ENCODE results near the gene ITGA2. TPM values are rescaled to one million over a fixed set of nuclear protein-coding genes. Genes with fewer than 3 reads are reported as not detected.

The ITGA2 gene
- total and polyA plus RNA-seq, 2 experiments from 2014 or later = 10.4 to 21.5 TPM

- H3K27ac ChIP-seq = no peak overlapping the region
- H3K79me2 ChIP-seq (ENCODE audit: insufficient read depth) = no peaks in the 10 kb centered on the region
- TF ChIP-seq EZH2phosphoT487 (IDR thresholded peaks at IDR 0.05; ENCODE audit: insufficient read depth, low read depth) (no peak), EZH2 (IDR thresholded peaks at IDR 0.05; ENCODE audit: insufficient read depth, poor library complexity, severe bottlenecking) (no peak)
- H3K4me3 ChIP-seq = no peak overlapping the region
- H3K9ac ChIP-seq = no peak overlapping the region
- peaks cover 40% of the 10 kb centered on the region for H3F3A ChIP-seq (ENCODE audit: insufficient read depth)
- no peak overlapping the region for H3K4me2 ChIP-seq (ENCODE audit: unreplicated experiment)
- no peaks in the 10 kb centered on the region for H3K9me3 ChIP-seq (ENCODE audit: low read depth)
- 93 to 97% methylated on average over 2 of the region's 2 CpGs for WGBS, 2 experiments (ENCODE audit: low coverage in 1 of 2, low lambda C conversion rate in 2 of 2, missing lambda C conversion rate in 2 of 2)
- peak; percentile 5 for DNase-seq
- no peaks in the 10 kb centered on the region for H4K20me1 ChIP-seq (ENCODE audit: insufficient read depth)
- peaks cover 21% of the 10 kb centered on the region for H3K4me1 ChIP-seq (ENCODE audit: insufficient read depth)
- H3K27me3 ChIP-seq (replicated peaks; ENCODE audit: insufficient read depth) = no peaks in the 10 kb centered on the region
- H3K36me3 ChIP-seq (ENCODE audit: low read depth) = peaks cover 48% of the 10 kb centered on the region
- H3K9me2 ChIP-seq (ENCODE audit: insufficient read depth) = no peaks in the 10 kb centered on the region
- no peak overlapping the region for H2AFZ ChIP-seq
- in situ Hi-C loops (cut with MboI) = loop anchor here (25.0 kb wide), 1 partner anchor 364 kb away; no protein-coding TSS in a partner anchor
These were observed 86.9 kb downstream of the ITGA2 start for GRCh38 chr5:53076014-53076583.

GRCh38 chr5:53080271-53080670 lies 91.1 kb downstream of the ITGA2 start:
- Histone ChIP-seq H3K36me3 (ENCODE audit: low read depth) (peaks cover 36% of the 10 kb centered on the region; the same call in 1 of the 2 replicates), H3K4me1 (ENCODE audit: insufficient read depth) (no peaks in the 10 kb centered on the region), H3K79me2 (ENCODE audit: insufficient read depth) (no peaks in the 10 kb centered on the region), H3F3A (ENCODE audit: insufficient read depth) (peaks cover 30% of the 10 kb centered on the region), H2AFZ (no peak overlapping the region), H3K9ac (no peak overlapping the region), H3K27ac (no peak overlapping the region), H3K27me3 (replicated peaks; ENCODE audit: insufficient read depth) (no peaks in the 10 kb centered on the region), H3K4me3 (no peak overlapping the region), H3K9me3 (ENCODE audit: low read depth) (no peaks in the 10 kb centered on the region), H3K9me2 (ENCODE audit: insufficient read depth) (no peaks in the 10 kb centered on the region), H4K20me1 (ENCODE audit: insufficient read depth) (no peaks in the 10 kb centered on the region), H3K4me2 (ENCODE audit: unreplicated experiment) (no peak overlapping the region)
- no peak for DNase-seq
- WGBS, 2 experiments (ENCODE audit: low coverage in 1 of 2, low lambda C conversion rate in 2 of 2, missing lambda C conversion rate in 2 of 2) = 74 to 75% methylated on average over 4 of the region's 4 CpGs
- TF ChIP-seq EZH2 (IDR thresholded peaks at IDR 0.05; ENCODE audit: insufficient read depth, poor library complexity, severe bottlenecking) (no peak), EZH2phosphoT487 (IDR thresholded peaks at IDR 0.05; ENCODE audit: insufficient read depth, low read depth) (no peak)
- in situ Hi-C loops (cut with MboI) = loop anchor here (25.0 kb wide), 1 partner anchor 368 kb away; no protein-coding TSS in a partner anchor

DNA sequence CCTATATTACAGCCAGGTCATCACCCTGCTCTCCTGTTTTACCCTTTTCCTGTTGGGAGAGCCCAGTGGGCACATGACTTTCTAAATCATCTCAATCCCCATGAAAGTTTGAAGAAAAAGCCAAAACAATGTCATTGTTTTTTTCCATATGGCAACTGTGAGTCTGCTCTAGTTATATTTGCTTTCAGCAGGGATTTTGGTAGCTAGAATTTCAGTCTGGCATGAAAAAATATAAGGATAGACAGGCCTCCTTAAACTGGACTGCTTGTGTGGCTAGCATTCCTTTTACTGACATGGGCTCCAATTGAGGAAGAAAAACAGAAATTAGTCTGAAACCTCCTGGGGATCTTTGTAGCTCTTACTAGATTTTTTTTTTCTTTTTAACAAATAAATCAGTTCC lies 94.8 kb downstream of the ITGA2 start:
- no peak for DNase-seq
- Histone ChIP-seq H3K4me3 (no peak overlapping the region), H3K4me2 (ENCODE audit: unreplicated experiment) (no peak overlapping the region), H3K79me2 (ENCODE audit: insufficient read depth) (no peaks in the 10 kb centered on the region), H3K27ac (no peak overlapping the region), H3K27me3 (replicated peaks; ENCODE audit: insufficient read depth) (no peaks in the 10 kb centered on the region), H3K36me3 (ENCODE audit: low read depth) (peaks cover 17% of the 10 kb centered on the region), H3K9me3 (ENCODE audit: low read depth) (no peaks in the 10 kb centered on the region), H3K9me2 (ENCODE audit: insufficient read depth) (no peaks in the 10 kb centered on the region), H3F3A (ENCODE audit: insufficient read depth) (peaks cover 21% of the 10 kb centered on the region), H2AFZ (no peak overlapping the region), H4K20me1 (ENCODE audit: insufficient read depth) (no peaks in the 10 kb centered on the region), H3K9ac (no peak overlapping the region), H3K4me1 (ENCODE audit: insufficient read depth) (no peaks in the 10 kb centered on the region)
- TF ChIP-seq EZH2phosphoT487 (IDR thresholded peaks at IDR 0.05; ENCODE audit: insufficient read depth, low read depth) = no peak
- TF ChIP-seq EZH2 (IDR thresholded peaks at IDR 0.05; ENCODE audit: insufficient read depth, poor library complexity, severe bottlenecking) = no peak
- in situ Hi-C loops (cut with MboI) = loop anchor here (25.0 kb wide), 1 partner anchor 372 kb away; no protein-coding TSS in a partner anchor

- TF ChIP-seq EZH2phosphoT487 (IDR thresholded peaks at IDR 0.05; ENCODE audit: insufficient read depth, low read depth) = no peak
- DNase-seq = no peak
- no peak overlapping the region for H3K9ac ChIP-seq
- no peak overlapping the region for H3K4me2 ChIP-seq (ENCODE audit: unreplicated experiment)
- 50 to 55% methylated on average over 4 of the region's 4 CpGs for WGBS, 2 experiments (ENCODE audit: low coverage in 1 of 2, low lambda C conversion rate in 2 of 2, missing lambda C conversion rate in 2 of 2)
- H4K20me1 ChIP-seq (ENCODE audit: insufficient read depth) = no peaks in the 10 kb centered on the region
- no peak overlapping the region for H3K4me3 ChIP-seq
- H2AFZ ChIP-seq = no peak overlapping the region
- H3K9me3 ChIP-seq (ENCODE audit: low read depth) = no peaks in the 10 kb centered on the region
- in situ Hi-C loops (cut with MboI) = loop anchor here (25.0 kb wide), 1 partner anchor 372 kb away; no protein-coding TSS in a partner anchor
- H3K27me3 ChIP-seq (replicated peaks; ENCODE audit: insufficient read depth) = no peaks in the 10 kb centered on the region
- H3K9me2 ChIP-seq (ENCODE audit: insufficient read depth) = no peaks in the 10 kb centered on the region
- no peaks in the 10 kb centered on the region for H3K79me2 ChIP-seq (ENCODE audit: insufficient read depth)
- peaks cover 26% of the 10 kb centered on the region for H3F3A ChIP-seq (ENCODE audit: insufficient read depth)
- H3K27ac ChIP-seq = no peak overlapping the region
- H3K36me3 ChIP-seq (ENCODE audit: low read depth) = peaks cover 21% of the 10 kb centered on the region
- no peaks in the 10 kb centered on the region for H3K4me1 ChIP-seq (ENCODE audit: insufficient read depth)
These were observed 95.5 kb downstream of the ITGA2 start for GRCh38 chr5:53084546-53085255.

All from GM23248 (cell line).